HPDE6-E6E7 (cell line): ENCODE results near the gene CTNND2.
"Not testable (repeated sequence)": the region's sequence is repeated elsewhere in the genome, so short reads cannot be mapped to it uniquely, and the experiment has no call there.

Experiments used
- DNase-seq: peaks from one replicate; pipeline ENCODE4 v3.0.0; 2011; ENCODE audit warnings: missing footprints; ENCODE audit errors: extremely low spot score

The CTNND2 gene

GRCh38 chr5:11040345-11040744, 863.9 kb downstream of the CTNND2 start:
- no peak for DNase-seq

- no peak for DNase-seq
Measured at GRCh38 chr5:11038772-11039171, 865.5 kb downstream of the CTNND2 start.

GRCh38 chr5:11037941-11038340, 866.3 kb downstream of the CTNND2 start:
- DNase-seq, result no peak

- no peak for DNase-seq
Measured at GRCh38 chr5:11037080-11037479, 867.2 kb downstream of the CTNND2 start.

DNA sequence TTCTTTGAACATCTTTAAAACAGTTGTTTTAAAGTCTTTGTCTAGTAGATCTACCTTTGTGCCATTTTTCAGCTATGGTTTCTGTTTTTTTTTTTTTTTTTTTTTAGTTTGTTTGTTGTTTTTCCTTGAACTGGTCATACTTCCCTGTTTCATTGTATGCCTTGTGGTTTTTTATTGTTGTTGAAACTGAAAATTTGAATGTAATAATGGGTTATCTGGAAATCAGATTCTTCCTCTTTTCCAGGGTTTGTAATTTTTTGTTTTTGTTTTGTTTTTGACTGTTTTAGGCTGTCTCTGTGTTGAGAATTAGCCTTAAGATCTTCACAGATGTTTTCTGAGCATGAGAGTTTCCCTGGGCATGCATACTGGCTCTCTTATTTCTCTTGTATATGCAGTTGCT, 873.6 kb downstream of the CTNND2 start:
- no peak for DNase-seq

GRCh38 chr5:11027660-11028059, 876.6 kb downstream of the CTNND2 start:
- DNase-seq, result no peak

DNA sequence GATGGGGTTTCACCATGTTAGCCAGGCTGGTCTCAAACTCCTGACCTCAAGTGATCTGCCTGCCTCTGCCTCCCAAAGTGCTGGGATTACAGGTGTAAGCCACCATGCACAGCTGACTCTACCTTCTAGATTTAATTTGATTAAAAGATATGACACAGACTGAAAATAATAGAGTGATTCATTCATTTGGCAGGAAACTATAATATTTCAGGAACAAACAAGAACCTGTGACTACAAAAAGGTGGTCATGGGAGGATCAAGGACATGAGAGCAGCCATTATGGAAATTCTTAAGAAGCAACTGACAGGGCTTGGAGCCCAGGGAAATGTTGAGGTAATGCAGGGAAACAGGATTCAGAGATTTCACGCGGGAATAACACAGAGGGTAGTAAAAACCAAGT, 877.7 kb downstream of the CTNND2 start:
- no peak for DNase-seq

DNA sequence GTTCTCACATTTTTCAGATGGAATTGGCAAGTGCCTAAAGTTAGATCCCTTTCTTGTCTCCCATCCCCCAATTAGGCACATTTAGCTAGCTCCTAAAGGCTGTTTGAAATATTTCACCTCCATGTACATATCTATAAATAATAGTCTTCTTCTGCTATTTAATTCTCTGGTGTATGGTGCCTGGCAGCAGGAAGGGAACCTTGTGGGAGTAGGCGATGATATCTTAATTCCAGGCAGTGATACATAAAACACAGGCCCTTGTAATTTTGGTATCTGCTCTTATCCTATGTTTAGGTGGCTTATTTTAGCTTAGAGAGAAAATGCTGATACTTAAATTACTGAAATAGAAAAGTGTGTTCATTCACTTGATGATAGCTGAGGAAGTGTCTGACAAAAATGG, 880.3 kb downstream of the CTNND2 start:
- DNase-seq, result no peak

GRCh38 chr5:11013793-11014192, 890.5 kb downstream of the CTNND2 start:
- DNase-seq, result no peak

DNA sequence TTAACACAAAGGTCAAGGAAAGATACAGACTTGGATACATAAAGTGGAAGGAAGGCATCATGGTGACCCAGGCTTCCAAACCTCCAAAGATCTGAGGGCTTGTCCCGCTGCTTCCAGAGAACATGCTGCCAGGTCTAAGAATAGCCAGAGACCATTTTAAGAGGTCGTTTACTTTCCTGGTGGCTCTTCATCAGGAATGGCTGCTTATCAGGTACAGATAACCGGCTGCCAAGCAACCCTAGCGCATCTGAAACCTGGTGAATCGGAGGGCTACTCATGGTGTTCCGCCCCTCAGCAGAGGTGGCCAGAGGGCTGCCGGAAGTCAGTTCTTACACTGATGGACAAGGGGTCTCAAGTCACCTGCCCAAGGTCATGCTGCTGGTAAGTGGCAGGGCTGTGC, 892.0 kb downstream of the CTNND2 start:
- no peak for DNase-seq

- DNase-seq, result no peak
Measured at GRCh38 chr5:11010429-11011210, 893.6 kb downstream of the CTNND2 start.

DNA sequence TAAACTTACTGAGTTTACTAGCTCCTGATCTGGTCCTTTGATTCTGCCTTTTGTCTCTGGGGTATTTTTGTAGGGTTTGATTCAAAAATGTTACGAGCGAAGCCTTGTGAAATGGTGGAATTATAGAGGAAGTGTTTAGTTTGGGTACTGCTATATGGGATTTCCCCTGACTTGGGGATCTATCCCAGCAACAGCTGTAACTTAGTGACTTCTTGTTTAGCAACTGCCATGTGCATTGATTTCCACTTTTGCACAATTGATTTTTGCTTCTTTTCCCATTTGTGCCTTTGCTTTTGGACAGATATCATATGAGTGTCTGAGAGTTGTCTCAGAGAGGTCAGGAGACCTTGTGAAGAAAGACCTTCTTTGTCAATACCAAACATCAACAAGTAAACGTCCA, 894.7 kb downstream of the CTNND2 start:
- DNase-seq, result no peak

DNA sequence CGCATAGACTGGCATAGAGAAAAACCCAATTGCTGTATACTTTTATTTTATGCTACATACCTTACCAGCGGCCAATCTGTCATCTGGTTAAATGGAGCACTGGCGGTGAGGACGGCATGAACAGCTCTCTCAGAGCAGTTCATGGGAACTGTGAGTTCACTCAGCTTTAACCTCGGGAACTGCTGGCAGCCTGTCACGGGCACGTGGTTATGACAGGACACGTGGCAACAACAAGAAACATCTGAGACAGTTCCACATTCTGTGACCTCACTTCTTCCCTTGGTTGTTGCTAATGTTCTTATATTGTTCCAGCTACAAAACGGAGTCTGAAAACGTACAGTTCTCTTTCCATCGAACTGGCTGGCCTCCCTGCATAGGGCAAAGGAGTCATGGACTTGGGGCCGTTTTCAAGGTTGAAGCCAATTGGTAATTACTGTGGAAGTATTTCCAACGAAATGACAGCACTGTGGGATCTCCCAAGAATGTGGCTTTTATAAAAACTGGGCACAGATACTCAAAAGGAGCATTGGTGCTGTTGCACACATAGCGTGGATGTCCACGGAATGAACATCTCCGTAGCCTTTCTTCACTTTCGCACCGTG, 896.9 kb downstream of the CTNND2 start:
- no peak for DNase-seq

DNA sequence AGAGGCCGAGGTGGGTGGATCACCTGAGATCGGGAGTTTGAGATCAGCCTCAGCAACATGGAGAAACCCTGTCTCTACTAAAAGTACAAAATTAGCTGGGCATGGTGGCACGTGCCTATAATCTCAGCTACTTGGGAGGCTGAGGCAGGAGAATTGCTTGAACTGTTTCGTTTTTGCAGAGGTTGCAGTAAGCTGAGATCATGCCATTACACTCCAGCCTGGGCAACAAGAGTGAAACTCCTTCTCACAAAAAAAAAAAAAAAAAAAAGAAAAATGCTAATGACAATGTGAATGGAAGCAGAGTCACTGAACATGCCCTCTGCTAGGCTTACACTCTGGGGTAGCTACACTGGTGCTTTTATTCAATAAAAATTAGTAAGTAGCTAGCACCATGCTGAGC, 899.7 kb downstream of the CTNND2 start:
- not testable (repeated sequence) for DNase-seq

GRCh38 chr5:11000515-11001353, 903.5 kb downstream of the CTNND2 start:
- DNase-seq, result no peak

GRCh38 chr5:10999714-11000113, 904.5 kb downstream of the CTNND2 start:
- DNase-seq, result no peak

DNA sequence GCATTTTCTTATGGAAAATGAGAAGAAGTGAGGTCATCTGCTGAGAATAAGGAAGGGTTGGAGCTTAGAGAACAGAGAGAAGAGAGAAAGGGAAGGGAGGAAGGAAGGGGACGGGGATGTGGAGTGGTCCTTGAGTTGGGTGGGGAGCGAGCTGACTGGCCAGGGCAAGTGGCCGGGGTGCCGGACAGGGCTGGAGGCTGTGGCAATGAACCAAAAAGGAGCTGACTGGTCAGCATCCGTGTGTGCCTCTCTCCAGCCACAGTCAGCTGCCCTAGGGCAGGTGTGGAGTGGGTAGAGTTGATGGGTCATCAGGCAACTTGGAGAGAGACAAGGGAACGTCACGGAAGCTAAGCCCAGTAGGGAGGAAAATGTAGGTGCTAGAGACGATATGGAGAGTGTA, 908.4 kb downstream of the CTNND2 start:
- DNase-seq, result no peak

- no peak for DNase-seq
Measured at GRCh38 chr5:10994091-10994986, 909.9 kb downstream of the CTNND2 start.

- no peak for DNase-seq
Measured at GRCh38 chr5:10990634-10991033, 913.6 kb downstream of the CTNND2 start.

DNA sequence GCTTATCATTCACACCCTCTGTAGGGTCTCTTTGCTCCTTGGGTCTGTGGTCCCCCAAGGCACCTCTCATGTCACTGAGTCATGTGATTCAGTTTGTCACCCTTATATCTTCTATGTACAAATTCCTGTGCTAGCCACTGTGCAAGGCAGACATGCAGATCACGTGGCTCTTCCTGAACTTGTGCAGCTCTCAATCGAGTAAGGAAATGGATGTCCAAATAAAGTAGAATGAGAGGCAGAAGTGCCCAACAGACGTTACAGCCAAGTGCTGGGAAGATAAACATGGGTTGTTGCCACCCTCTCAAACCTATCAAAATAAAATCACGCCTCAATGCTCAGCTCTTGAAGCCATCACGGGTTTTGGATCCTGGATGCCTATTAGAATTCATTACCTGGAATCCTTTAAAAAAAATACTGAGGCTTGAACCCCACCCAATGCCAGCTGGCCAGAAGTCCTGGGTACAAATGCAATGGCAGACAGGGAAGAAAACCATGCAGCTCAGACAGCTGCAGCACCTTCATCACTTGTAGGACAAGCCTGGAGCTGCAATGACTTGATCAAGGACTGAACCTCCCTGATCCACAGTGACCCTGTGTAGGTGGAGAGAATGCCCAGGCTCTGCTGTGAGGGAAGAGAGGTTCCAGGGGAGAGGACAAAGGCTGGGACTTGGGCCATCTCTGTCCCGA, 914.5 kb downstream of the CTNND2 start:
- no peak for DNase-seq

DNA sequence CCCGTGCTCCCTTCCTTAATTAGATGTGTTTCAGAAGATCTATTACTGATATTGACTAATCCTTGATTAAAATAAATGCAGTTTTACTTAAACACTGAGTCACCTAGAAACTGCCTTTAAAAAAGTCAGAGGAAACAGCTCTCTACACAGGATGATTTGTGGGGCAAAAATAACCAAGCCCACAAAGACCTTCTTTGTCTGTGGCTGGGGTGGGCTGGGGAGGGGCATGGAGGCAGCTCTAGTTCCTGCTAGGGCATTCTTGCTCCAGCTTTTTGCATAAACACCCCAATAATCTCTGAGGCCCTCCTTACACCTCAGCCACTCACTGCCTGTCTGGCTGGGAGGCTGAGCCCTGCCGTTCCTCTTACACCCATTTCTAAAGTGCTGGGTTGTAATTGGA, 915.6 kb downstream of the CTNND2 start:
- DNase-seq, result no peak
